Loucy (cell line): ENCODE results near the gene SIPA1L3.

Experiments
- CTCF ChIP-seq: fragments of 200-600 bp; sonication (generic); conservative IDR thresholded peaks from 2 replicates; pipeline ENCODE4 v1.5.1; 2014; ENCODE audit warnings: mild to moderate bottlenecking, antibody characterized with exemption, low read length
- EZH2phosphoT487 ChIP-seq: fragments of 200-600 bp; IDR thresholded peaks from 2 replicates; pipeline ENCODE4 v1.6.1; 2018; ENCODE audit warnings: antibody characterized with exemption, mild to moderate bottlenecking, moderate library complexity, borderline replicate concordance

GRCh38 chr19:37973666-37974065 lies 66.7 kb downstream of the SIPA1L3 start:
- TF ChIP-seq EZH2phosphoT487, result no peak
- no peak for TF ChIP-seq CTCF
